OCI-LY1 (cell line): ENCODE data around the gene PRDM15.

Source experiments
- H2AFZ ChIP-seq: fragments of 200-600 bp; sonication (generic), shearing (Covaris generic); 2 replicates; pipeline ENCODE4 v1.6.0; 2014; ENCODE audit warnings: antibody characterized with exemption, mild to moderate bottlenecking, low read length
- H3F3A ChIP-seq: fragments of 200-600 bp; sonication (generic), shearing (Covaris generic); 2 replicates; pipeline ENCODE4 v1.6.0; 2014; ENCODE audit warnings: mild to moderate bottlenecking, antibody characterized with exemption, low read length, moderate library complexity; ENCODE audit not compliant: insufficient read depth
- H3K27ac ChIP-seq: fragments of 200-600 bp; sonication (generic); 2 replicates; pipeline ENCODE4 v1.5.1; 2014; ENCODE audit warnings: low read length, mixed run types, mild to moderate bottlenecking, low read depth; ENCODE audit not compliant: poor library complexity, severe bottlenecking
- H3K27me3 ChIP-seq: fragments of 200-600 bp; sonication (generic); 2 replicates; pipeline ENCODE4 v1.6.0; 2014; ENCODE audit warnings: antibody characterized with exemption, mild to moderate bottlenecking, low read length, moderate library complexity; ENCODE audit not compliant: insufficient read depth
- H3K36me3 ChIP-seq: fragments of 200-600 bp; sonication (generic); 2 replicates; pipeline ENCODE4 v1.6.1; 2014; ENCODE audit warnings: mild to moderate bottlenecking, antibody characterized with exemption, low read length, moderate library complexity, mixed read lengths; ENCODE audit not compliant: insufficient read depth
- H3K4me1 ChIP-seq: fragments of 200-600 bp; sonication (generic); 2 replicates; pipeline ENCODE4 v1.5.1; 2014; ENCODE audit warnings: mild to moderate bottlenecking, low read length, moderate library complexity; ENCODE audit not compliant: insufficient read depth, severe bottlenecking
- H3K4me2 ChIP-seq: fragments of 200-600 bp; sonication (generic), shearing (Covaris generic); 2 replicates; pipeline ENCODE4 v1.6.1; 2014; ENCODE audit warnings: low read length
- H3K4me3 ChIP-seq: fragments of 200-600 bp; sonication (generic); 2 replicates; pipeline ENCODE4 v1.5.1; 2014; ENCODE audit warnings: low read length, low read depth, mild to moderate bottlenecking, mixed read lengths; ENCODE audit not compliant: poor library complexity, severe bottlenecking
- H3K79me2 ChIP-seq: fragments of 200-600 bp; shearing (Covaris generic); 2 replicates; pipeline ENCODE4 v1.6.1; 2016; ENCODE audit warnings: mixed run types, low read length, mixed read lengths; ENCODE audit not compliant: insufficient read depth
- H3K9ac ChIP-seq: fragments of 200-600 bp; sonication (generic), shearing (Covaris generic); 2 replicates; pipeline ENCODE4 v1.6.1; 2014; ENCODE audit warnings: mild to moderate bottlenecking, low read length, mixed read lengths
- H3K9me2 ChIP-seq: fragments of 200-600 bp; sonication (generic), shearing (Covaris generic); 2 replicates; pipeline ENCODE4 v1.6.1; 2014; ENCODE audit warnings: low read depth, mild to moderate bottlenecking, low read length, mixed read lengths
- H3K9me3 ChIP-seq: fragments of 200-600 bp; shearing (Covaris generic); 2 replicates; pipeline ENCODE4 v1.6.1; 2014; ENCODE audit warnings: low read length, mixed read lengths
- H4K20me1 ChIP-seq: fragments of 200-600 bp; sonication (generic), shearing (Covaris generic); 2 replicates; pipeline ENCODE4 v1.6.0; 2016; ENCODE audit warnings: mild to moderate bottlenecking, low read length; ENCODE audit not compliant: insufficient read depth
- CTCF ChIP-seq: fragments of 200-600 bp; sonication (generic), shearing (Covaris generic); IDR thresholded peaks from 2 replicates; pipeline ENCODE4 v1.5.1; 2017; ENCODE audit warnings: mild to moderate bottlenecking, antibody characterized with exemption, low read length, moderate library complexity, mixed read lengths
- EZH2 ChIP-seq: fragments of 200-600 bp; sonication (generic), shearing (Covaris generic); IDR thresholded peaks from 2 replicates; pipeline ENCODE4 v1.8.0; 2017; ENCODE audit warnings: borderline replicate concordance, mixed run types, mild to moderate bottlenecking, antibody characterized with exemption, low read length, moderate library complexity, mixed read lengths

The PRDM15 gene

GRCh38 chr21:41817228-41817627, 61.9 kb downstream of the PRDM15 start:
- Histone ChIP-seq H3K4me3 (no peak overlapping the region), H3K36me3 (peaks cover 91% of the 10 kb centered on the region), H3K79me2 (no peaks in the 10 kb centered on the region), H2AFZ (no peak overlapping the region), H3K27ac (peak overlapping the region; percentile 43), H4K20me1 (no peaks in the 10 kb centered on the region), H3K27me3 (no peaks in the 10 kb centered on the region), H3K9ac (no peak overlapping the region; the same call in 1 of the 2 replicates), H3K9me3 (no peaks in the 10 kb centered on the region), H3K4me1 (peaks cover 10% of the 10 kb centered on the region), H3K4me2 (no peak overlapping the region), H3K9me2 (no peaks in the 10 kb centered on the region), H3F3A (no peaks in the 10 kb centered on the region)
- TF ChIP-seq EZH2 (no peak), CTCF (peak; percentile 71)

- Histone ChIP-seq H3K4me2 (no peak overlapping the region), H3K36me3 (peaks cover 91% of the 10 kb centered on the region), H3F3A (no peaks in the 10 kb centered on the region), H2AFZ (no peak overlapping the region), H3K79me2 (no peaks in the 10 kb centered on the region), H3K9me3 (no peaks in the 10 kb centered on the region), H3K27me3 (no peaks in the 10 kb centered on the region), H3K4me3 (no peak overlapping the region), H3K9ac (no peak overlapping the region; the same call in 1 of the 2 replicates), H3K9me2 (no peaks in the 10 kb centered on the region), H3K27ac (peak overlapping the region; percentile 43), H4K20me1 (no peaks in the 10 kb centered on the region), H3K4me1 (peaks cover 10% of the 10 kb centered on the region)
- TF ChIP-seq EZH2, result no peak
- TF ChIP-seq CTCF, result peak; percentile 80
Measured at GRCh38 chr21:41816583-41817165, 62.5 kb downstream of the PRDM15 start.

GRCh38 chr21:41815652-41816582, 63.2 kb downstream of the PRDM15 start:
- no peak overlapping the region for H3K27ac ChIP-seq
- H3K9me3 ChIP-seq, result no peaks in the 10 kb centered on the region
- H3K9ac ChIP-seq, result no peak overlapping the region
- no peak overlapping the region for H3K4me3 ChIP-seq
- peaks cover 91% of the 10 kb centered on the region for H3K36me3 ChIP-seq
- no peaks in the 10 kb centered on the region for H3K9me2 ChIP-seq
- peaks cover 10% of the 10 kb centered on the region for H3K4me1 ChIP-seq
- TF ChIP-seq CTCF (no peak), EZH2 (no peak)
- H3K79me2 ChIP-seq, result no peaks in the 10 kb centered on the region
- no peaks in the 10 kb centered on the region for H3F3A ChIP-seq
- H2AFZ ChIP-seq, result no peak overlapping the region
- H4K20me1 ChIP-seq, result no peaks in the 10 kb centered on the region
- no peaks in the 10 kb centered on the region for H3K27me3 ChIP-seq
- no peak overlapping the region for H3K4me2 ChIP-seq
